Activated CD4-positive, CD25-positive, alpha-beta regulatory T cell treated with anti-CD3 and anti-CD28 coated beads, Interleukin-2, amount 50 U/mL, for 72 hours (primary cell): ENCODE data around the gene PPP1CA.

ENCODE experiments used
- DNase-seq: peaks from one replicate; pipeline ENCODE4 v3.0.0; 2021

PPP1CA gene

GRCh38 chr11:67349036-67349435 lies 52.6 kb downstream of the PPP1CA start:
- no peak for DNase-seq
